ENCODE data around the gene PCID2.

- TF ChIP-seq CTCF (IDR thresholded peaks at IDR 0.05; ENCODE audit: low read length) (no peak), EZH2 (IDR thresholded peaks at IDR 0.05; ENCODE audit: borderline replicate concordance, low read length) (no peak)
Measured at GRCh38 chr13:113155201-113155600, 53.3 kb downstream of the PCID2 start.

Measured in OCI-LY1 (cell line).